CD4-positive, alpha-beta T cell treated with Interferon alpha-2 for 1 hour (primary cell): ENCODE results near the gene SFRP4.

ENCODE experiments used
- DNase-seq, 2 donors: peaks; one replicate each; pipeline ENCODE4 v3.0.0-alpha.2; 2020 to 2022

SFRP4 gene

DNA sequence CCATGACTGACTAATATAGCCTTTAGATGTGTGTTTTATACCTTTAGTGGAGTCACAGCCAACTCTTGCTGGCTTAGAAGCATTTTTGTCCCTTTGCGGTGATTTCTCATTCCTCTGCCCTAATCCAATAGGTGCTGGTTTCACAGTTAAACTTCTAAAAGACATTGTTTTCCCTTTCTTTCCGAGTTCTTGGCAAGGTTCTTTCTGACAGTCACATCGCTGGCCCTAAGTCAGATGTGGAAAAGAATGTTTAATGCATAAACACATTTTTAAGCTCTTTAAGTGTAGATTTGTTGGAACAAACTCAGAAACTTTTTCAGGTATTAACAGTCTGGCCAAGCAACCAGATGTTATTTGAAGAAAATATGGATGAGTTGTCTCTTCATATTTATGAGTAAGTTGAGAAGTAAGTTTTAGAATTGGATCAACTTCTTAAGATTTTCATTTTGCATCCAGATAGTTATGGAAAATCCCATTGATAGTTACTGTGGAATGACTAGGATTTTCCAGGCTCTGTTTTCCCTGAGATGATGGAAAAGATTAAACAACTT is 7.9 kb upstream of the SFRP4 start:
- DNase-seq, result no peak

DNA sequence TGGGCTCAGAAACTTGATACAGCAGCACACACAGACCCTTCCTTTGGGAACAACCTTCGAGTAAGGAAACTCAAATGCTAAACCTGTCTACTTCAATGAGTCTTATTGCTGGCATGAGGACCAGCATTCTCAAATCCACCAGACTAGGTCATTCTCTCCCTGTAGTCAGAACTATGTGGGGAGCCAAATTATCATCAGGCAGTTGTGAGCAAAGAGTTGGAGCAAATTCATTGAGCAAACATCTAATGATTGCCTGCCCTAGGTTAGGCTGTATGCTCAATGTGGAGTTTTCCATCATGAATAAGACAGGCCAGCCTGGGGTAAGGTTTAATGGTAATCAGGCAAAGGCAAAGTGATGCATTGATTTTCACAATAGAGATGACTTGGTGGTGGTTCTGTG is 7.4 kb upstream of the SFRP4 start:
- DNase-seq, result no peak

DNA sequence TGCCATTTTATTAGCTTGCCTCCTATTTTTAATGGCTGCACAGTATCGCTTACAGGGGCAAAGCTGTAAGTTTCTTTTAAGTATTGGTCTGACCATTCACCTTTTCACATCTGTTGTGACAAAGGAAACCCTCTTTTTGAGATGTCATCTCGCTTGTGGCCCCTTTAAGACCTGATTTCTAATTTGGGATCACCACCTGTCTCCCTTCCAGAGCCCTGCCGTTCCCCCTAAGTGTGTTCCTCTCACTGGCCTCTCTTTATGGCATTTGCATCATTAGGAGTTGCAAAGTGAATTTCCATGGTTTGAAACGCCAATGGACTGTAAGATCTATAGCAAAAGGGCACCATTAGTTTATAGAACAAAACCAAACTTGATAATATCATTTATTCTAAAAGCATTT is 5.3 kb upstream of the SFRP4 start:
- no peak for DNase-seq

DNA sequence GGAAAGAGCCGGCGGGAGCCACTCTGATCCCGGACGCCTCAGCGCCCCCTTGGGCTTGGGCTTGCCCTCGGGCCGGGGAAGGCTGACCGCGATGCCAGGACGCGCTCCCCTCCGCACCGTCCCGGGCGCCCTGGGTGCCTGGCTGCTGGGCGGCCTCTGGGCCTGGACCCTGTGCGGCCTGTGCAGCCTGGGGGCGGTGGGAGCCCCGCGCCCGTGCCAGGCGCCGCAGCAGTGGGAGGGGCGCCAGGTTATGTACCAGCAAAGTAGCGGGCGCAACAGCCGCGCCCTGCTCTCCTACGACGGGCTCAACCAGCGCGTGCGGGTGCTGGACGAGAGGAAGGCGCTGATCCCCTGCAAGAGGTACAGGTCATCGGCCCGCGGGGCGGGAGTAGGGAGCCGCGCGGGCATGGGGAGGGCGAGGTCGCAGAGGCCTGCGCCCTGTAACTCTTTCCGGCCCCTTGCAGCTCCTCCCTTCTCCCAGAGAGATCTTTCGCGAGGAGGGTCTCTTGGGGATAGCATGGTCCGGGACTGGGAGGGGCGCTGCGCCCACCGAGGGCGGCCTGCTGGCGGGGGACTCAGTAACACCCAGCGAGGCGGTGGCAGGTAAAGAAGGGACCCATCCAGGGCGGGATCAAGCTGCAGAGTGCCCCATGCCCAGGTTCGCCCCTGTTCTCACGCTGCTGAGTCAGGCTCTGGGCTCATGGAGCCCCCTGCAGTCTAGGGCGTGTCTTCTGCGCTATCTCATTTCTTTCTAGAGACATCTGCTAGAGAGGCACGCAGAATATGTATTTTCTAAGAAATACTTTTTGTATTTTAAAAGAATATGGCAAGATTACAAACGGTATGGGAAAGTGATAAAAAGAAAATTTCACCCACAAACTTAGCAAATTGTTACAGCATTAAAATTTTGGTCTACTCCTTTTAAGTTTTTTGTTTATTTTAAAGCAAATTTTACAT is 4.5 kb upstream of the SFRP4 start:
- DNase-seq, result no peak

DNA sequence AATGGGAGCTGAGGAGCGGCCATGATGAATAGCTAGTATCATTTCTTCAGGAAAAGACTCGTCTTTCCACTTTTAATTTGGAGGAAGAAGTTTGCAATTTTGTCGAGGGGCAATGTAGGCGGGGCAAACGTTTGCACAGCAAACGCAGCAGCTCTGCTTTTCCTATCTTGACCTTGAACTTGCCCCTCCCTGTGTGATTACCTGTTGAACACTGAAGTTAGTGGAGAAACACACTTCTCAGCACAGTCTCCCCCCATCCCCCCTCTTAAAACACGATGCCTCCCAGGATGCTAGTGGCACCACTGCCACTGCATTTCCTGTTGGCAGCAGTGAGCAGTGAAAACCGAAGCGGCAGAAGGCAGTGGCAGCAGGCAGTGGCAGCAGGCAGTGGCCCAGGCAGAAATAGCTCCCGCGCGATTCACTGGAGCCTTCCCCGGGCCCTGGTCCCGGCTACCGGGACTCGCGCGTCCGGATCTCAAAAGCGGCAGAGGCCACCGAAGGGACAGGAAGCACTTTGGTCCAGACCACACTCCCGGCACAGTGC is 3.8 kb upstream of the SFRP4 start, which contains the start of gene EPDR1:
TSS of gene EPDR1 (plus strand) at position 336 of the 544 bp plus-strand sequence. CDS start 300 bp downstream, outside the sequence.
- peak; percentile 31 to 39 for DNase-seq

DNA sequence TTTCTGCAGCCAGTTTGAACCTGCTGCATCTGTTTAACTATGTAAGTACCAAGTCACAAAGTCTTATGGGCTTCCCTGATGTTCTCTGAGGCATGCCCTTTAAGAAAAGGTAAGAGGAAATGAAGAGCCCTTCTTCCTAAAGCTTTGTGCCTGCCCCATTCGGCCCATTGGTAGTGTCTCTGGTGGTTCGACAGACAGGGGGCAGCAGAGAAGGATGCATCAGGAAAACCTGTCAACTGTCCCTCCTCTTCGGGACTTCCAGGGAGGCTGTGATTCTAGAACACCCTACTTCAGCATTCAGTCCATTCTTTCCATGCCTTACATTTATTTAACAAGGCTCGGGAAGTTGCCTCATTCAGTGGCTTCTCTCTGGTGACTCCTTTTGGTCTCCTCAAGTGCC is 1.9 kb upstream of the SFRP4 start:
- no peak for DNase-seq

DNA sequence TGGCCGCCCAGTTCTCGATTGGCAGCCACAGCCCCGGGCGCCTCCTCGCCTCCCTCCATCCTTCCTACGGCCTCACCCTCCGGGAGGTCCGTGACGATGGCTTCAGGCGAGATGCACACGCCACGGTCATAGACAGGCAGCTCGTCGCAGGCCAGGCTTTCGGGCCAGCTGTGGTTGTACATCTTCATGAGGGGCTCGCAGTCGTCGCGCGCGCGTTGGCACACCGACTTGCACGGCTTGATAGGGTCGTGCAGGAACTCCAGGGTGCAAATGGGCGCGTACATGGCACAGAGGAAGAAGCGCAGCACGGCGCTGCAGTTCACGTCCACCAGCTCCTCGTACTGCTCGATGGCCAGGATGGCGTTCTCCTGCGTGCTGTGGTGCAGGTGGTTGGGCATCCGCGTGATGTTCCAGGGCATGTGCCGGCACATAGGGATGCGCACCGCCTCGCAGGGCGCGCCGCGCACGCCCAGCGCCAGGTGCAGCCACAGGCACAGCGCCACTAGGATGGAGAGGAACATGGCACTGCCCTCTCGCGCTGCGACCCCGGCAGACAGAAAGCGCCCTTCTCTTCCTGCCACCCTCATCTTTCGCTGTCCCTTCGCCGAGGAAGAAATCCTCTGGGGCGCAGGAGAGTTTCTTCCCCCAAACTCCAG is 472 bp downstream of the SFRP4 start:
- DNase-seq, result no peak

DNA sequence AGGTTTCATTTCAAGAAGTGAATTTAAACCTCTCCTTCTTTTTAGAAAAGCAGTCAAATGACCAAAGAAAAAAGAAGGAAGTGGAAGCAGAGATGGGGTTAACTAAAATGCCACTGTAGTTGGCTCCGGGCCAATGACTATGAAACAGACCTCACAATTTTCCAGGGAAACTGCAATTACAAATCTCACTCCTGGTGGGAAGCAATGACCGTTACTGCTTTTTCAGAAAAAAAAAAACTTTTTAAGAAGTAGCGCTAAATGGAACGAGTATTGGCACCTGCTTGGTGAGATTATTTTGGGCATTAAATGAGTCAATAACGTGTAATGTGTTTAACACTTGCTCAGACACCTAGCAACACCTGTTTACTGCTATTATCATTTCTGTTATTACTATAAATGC is 1.2 kb downstream of the SFRP4 start:
- DNase-seq, result no peak

DNA sequence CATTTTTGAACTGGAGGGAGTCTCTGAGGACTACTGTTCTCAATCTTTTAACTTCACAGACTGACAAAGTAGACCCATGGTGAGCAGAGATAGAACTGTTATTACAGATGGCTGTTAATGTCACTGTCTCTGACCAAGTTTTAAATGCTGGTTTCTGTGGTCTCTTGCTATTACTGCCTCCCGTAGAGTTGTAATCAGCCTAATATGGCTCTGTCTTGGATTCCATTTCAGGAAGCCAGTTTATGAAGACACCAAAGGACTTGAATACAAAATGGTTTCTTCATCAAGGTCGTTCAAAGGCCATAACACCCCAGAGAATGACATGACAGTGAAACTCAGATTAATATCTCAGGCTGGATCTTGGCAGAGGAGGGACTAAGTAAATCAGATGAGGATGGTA is 3.9 kb downstream of the SFRP4 start:
- DNase-seq, result no peak

DNA sequence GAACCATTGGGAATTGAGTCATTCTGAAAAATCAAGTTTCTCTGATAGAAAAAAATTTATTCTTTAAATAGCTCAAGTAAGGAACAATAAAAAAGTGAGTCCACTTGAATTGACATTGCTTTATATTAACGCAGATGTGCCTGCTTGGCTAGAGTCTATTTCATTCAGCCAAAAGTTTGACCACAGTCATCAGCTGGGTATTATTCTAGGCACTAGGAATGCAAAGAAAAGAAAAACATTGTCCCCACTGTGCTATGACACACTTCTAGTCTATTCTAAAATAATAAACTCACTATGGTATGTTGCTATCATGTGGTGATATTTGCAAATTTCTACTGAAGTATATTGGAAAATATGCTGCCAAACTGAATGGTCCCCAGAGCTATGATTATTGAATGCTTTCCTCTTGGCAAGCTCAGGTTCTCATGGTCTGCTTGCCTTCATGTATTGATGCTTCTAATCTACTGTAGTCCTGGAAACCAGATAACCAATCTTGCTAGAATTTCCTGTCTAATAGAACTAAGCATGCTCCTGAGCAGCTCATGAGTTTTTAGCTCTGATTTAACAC is 8.3 kb downstream of the SFRP4 start:
- DNase-seq, result no peak

DNA sequence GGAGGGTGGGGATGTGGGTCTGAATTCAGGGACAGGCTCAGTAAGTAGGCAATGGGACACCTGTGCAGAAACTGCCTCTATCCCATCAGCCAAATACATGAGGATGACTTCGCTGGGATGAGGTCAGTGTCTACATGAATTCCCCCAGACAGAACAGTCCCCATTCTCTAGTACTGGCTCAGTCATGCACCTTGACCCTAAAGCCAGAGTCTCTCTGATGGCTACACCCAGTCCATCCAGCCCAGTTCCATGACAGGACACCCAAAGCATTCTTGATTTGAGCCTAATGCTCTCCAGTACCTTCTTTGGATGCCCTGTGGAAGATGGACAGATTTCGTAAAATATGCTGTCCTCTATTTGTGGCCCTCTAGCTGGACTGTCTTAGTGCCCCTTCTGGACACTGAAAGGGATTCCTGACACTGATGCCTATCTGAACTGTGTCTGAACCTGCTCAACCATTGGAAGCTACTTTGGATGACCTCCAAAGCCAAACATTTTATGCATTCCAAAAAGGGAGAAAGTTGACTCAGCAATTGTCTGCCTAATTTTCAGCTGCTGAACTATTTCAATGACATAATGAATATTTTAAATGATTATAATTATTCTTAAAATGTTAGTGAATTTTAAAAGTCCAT is 14.6 kb downstream of the SFRP4 start:
- DNase-seq, result no peak

DNA sequence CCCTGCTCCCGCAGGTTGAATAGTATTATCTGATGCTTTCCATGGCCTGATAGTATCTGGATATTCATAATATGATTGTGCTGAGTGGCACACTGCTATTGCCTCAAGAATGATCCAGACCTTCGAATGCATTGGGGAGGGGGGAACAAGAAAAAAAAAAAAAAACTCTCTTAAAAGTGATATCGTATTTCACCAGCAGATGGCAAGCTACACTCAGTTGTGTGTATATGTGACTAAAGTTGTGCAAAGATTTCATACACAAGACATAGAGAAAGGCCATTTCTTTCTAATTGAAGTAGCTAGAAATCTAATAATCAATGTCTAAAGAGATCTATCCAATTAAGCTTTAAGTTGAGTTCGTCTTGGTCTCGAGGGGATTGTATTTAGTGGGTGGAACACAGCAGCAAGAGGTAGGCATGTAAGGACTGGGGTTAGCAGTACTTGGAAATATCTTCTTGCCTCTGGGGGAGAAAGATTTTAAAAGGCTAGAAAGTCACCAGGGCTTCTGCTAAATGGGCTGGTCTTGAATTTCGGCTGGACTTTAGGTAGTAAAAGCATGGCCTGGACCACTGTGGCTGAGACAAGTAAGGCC is 15.3 kb downstream of the SFRP4 start:
- DNase-seq, result no peak

DNA sequence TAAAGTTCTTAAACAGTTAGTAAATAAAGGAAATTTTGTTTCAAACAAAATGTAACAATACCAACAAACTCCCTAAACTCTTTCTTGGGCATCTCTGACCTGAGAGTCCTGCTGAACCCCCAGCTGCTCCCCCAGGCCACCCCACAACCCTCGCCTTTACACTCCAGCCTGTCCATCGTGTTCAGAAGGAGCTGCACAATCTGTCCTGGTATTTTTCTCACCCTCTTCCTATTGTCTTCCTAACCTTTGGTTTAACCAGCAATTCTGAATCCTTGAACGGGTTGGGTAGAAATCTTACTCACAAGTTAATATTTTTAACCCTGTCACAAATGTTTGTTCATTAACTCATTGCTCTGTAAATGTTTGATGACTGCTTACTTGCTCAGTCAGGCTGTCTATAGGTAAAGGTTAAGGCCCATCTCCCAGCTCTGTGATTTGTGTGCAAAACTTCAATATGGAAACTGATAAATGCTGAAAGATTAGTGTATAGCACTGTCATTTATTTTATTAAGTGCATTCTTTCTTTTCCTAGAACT is 16.8 kb downstream of the SFRP4 start:
- no peak for DNase-seq

DNA sequence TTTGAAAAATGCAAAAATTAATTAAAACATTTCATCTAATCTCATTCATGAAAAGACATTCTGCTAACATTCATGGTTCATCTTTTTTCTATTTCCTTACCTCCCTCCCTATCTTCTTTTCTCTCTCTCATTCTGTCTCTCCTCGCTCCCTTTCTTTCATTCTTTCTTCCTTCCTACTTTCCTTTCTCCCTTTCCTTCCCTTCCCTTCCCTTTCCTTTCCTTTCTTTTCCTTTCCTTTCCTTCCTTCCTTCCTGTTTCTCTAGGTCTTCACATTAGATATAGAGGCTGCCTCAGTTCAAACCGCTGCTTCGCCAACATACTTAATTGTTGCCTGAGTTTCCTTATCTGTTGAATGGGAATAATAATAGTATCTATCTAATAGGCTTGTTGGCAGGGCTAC is 21.9 kb downstream of the SFRP4 start:
- no peak for DNase-seq

DNA sequence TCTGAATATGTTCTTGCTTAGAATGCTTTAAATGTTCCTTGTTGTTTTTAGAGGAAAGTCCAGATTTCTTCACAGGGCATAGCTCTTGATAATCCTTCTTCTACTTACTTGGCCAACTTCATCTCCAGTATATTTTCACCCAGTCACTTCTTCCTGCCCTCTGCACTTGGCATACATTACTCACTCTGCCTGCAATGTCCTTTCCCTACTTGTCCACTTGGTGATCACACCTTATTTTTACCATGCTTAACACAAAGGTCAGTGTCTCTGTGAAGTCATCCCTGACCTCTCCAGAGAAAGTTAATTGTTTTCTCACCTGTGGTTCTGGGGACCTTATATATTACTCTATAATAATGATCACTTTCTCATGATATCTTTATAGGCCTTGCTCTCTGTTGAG is 23.3 kb downstream of the SFRP4 start:
- no peak for DNase-seq

DNA sequence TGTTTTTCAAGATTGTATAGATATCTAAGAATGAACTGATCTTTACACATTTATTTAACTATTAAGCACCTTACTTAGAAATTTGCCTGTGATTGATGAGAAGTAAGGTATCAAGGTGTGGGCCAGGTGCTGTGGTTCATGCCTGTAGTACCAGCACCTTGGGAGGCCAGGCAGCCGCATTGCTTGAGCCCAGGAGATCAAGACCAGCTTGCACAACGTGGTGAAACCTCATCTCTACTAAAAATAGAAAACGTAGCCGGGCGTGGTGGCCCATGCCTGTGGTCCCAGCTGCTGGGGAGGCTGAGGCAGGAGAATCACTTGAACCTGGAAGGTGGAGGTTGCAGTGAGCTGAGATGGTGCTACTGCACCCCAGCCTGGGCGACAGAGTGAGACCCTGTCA is 34.5 kb downstream of the SFRP4 start:
- no peak for DNase-seq
